Activated CD8-positive, alpha-beta memory T cell treated with anti-CD3 and anti-CD28 coated beads for 48 hours (primary cell): ENCODE measurements around the gene TNNT3.
"Not testable (repeated sequence)": the region's sequence is repeated elsewhere in the genome, so short reads cannot be mapped to it uniquely, and the experiment has no call there.

Experiments
- DNase-seq, 3 experiments: peaks; one replicate each; pipeline ENCODE4 v3.0.0-alpha.2; 2020; ENCODE audit warnings: low read depth in 2 of 3, low spot score in 2 of 3

The TNNT3 gene

DNA sequence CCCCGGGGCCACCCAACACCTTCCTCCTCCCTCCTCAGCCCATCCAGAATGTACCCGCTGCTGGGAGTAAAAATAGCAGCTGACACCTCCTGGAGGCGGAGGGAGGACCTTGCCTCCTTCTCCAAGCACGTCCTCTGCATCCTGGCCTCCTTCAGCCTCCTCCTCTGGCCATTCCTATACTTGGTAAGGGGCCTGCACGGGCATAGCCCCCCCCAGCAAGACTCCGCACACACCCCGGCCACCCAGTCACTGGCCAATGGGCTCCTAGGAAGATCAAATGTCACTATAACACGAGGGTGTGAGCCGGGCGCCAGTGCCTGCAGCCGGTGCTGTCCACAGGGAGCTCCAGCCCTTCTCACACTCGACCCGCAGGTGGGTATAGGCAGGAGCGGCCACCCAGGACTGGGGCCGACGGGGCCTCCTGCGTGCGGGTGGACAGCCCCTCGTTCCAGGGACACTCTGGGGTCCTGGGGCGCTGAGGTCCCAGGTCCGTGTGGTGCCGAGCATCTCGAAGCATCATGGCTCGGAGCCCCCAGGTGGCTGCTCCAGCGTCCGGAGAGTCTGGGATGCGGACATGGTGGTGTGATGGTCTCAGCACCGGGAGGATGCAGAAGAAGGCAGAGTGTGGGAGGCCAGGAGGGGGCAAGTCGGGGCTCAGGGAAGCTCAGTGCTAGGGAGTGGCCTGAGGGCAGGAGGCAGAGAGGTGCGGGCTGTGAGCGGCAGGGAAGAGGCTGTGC is at the start of gene TNNT3:
TSS of gene TNNT3 (plus strand) at position 313 of the 737 bp plus-strand sequence. CDS start 3,172 bp downstream, outside the sequence.
- DNase-seq: no peak

DNA sequence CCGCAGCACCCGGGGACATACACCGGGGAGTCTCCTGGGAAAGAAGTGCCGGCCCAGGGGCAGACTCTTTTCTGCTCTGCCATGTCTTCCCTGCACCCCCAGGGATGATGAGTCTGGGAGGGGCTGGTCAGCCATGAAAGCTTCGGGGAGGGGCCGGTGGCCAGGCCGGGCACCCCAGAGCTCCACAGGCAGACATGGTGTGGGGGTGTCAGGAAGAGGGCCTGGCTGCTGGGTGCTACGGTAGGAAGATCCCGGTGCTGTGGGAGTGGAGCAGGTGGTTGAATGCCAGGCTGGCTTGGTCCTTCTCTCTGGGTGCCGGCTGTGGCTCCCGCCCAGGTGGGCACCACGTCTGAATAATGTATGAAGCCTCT is 49.2 kb upstream of the TNNT3 start:
- no peak for DNase-seq

DNA sequence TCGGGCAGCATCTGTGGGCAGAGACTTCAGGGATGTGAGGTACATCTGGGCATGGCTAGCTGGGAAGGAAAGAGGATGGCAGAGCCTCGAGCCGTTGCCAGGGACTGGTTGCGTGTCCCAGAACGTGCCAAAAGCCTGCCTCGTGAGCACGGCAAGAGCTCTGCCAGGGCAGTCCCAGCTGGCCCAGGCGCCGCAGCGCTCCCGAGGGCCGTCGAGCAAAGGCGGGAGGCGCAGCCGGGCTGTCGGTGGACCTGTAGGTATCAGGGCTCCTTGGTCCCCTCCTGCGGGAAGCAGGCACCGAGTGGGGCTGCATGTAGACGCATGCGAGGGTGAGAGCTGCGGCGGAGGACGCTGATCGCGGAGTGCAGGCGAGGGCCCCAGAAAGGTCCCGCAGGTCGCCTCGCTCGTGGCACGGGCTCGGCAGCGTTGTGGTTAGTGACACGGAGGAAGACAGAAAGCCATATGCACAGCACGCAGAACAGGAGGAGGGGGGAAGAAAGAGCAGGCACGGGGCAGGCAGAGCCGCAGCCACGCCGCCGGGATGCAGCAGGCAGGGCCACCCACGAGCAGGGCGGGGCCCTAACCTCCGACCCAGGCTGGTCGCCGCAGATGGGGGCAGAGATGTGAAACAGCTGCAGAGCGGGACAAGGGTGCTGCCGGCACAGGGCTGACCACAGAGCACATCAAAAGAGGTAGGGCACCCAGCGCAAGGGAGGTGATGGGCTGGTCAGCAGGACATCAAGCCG is 48.6 kb upstream of the TNNT3 start:
- DNase-seq: no peak

DNA sequence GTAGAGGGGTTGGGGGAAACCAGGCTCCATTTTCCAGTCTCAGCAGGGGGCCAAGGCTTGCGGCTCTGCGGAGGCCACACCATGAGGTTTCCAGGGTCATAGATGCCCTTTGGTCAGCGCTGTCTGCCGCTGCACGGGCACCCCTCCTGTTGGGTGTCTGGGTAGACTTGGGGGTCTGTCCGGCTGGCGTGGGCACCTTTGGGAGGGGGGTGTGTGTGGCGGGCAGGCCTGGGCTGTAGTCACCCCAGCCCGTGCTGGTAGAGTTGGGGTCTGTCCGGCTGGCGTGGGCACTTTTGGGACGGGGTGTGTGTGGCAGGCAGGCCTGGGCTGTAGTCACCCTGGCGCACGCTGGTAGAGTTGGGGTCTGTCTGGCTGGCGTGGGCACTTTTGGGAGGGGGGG is 48.0 kb upstream of the TNNT3 start:
- DNase-seq: no peak

DNA sequence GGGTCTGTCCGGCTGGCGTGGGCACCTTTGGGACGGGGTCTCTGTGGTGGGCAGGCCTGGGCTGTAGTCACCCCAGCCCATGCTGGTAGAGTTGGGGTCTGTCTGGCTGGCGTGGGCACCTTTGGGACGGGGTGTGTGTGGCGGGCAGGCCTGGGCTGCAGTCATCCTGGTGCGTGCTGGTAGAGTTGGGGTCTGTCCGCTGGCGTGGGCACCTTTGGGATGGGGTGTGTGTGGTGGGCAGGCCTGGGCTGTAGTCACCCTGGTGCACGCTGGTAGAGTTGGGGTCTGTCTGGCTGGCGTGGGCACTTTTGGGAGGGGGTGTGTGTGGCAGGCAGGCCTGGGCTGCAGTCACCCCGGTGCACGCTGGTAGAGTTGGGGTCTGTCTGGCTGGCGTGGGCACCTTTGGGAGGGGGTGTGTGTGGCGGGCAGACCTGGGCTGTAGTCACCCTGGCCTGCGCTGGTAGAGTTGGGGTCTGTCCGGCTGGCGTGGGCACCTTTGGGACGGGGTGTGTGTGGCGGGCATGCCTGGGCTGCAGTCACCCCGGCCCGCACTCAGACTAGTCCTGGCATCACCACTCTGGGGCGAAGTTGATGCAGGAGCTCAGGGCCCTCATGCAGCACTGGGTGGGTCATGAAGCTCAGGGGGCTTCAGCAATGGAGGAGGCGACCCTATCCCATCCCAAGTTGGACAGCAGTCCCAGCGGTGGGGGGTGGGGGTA is 47.1 kb upstream of the TNNT3 start:
- no peak for DNase-seq

DNA sequence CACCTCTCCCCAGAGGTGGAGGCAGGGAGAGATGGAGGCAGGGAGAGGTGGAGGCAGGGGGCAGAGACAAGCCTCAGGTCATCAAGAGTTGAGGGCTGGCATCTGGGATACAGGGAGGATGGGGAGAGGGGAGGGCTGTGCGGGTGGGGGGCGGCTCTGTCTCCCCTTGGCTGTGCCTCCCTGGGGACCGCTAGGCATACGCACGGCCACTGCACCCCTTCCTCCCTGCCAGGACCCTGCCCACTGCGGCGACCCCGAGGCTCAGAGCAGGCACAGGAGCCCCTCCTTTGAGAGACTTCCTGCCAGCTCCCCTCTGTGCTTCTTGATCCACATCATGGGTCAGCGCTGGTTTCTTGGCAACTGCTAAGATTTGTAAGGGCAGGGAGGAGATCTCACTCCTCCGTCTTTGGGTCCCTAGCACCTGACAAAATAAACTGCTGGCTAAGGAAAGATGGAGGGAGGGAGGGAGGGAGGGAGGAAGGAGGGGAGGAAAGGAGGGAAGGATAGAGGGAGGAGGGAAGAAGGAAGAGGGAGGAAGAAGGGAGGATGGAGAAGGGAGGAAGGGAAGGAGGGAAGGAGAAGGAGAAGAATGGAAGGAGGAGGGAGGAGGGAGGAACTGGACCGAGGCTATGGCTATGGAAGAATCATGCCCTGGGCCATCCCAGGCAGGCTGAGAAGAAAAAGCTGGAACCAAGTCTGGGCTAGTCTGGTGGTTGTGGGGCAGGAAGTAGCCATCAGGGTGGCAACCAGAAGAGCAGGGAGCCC is 46.3 kb upstream of the TNNT3 start:
- no peak for DNase-seq

DNA sequence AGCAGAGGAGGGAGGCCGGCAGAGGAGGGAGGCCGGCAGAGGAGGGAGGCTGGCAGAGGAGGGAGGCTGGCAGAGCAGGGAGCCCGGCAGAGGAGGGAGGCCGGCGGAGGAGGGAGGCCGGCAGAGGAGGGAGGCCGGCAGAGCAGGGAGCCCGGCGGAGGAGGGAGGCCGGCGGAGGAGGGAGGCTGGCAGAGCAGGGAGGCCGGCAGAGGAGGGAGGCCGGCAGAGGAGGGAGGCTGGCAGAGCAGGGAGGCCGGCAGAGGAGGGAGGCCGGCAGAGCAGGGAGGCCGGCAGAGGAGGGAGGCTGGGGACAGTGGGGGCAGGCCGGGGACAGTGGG is 45.7 kb upstream of the TNNT3 start:
- not testable (repeated sequence) for DNase-seq

DNA sequence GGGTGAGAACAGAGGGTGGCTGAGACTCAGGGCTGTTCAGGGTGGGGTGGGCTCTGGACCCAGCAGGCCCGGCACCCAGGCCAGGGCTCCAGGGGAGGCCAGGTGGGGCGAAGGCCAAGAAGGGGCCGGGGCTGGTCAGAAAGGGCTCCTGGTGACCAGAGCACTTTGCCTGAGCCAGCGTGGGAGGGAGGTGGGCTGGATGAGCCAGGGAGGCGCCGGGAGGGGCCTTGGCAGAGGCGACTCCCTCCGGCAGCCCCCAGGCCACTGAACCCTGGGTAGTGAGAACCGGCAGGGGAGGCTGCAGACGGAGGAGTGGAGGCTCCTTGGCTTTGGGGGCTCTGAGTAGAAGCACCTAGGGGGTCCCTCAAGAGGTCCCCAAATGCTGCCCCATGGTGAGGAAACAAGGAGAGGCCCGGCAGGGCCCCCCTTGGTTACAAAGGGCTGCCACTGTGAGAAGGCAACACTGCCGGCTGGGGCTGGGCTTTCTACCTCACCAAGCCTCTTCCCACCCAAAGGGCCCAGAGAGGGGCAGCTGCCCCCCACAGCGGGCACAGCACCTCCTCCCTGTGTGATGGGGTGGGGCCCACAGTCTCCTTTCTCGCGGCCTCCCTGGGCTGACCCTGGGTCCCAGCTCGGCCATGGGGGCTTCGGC is 44.9 kb upstream of the TNNT3 start:
- DNase-seq: not testable (repeated sequence)

DNA sequence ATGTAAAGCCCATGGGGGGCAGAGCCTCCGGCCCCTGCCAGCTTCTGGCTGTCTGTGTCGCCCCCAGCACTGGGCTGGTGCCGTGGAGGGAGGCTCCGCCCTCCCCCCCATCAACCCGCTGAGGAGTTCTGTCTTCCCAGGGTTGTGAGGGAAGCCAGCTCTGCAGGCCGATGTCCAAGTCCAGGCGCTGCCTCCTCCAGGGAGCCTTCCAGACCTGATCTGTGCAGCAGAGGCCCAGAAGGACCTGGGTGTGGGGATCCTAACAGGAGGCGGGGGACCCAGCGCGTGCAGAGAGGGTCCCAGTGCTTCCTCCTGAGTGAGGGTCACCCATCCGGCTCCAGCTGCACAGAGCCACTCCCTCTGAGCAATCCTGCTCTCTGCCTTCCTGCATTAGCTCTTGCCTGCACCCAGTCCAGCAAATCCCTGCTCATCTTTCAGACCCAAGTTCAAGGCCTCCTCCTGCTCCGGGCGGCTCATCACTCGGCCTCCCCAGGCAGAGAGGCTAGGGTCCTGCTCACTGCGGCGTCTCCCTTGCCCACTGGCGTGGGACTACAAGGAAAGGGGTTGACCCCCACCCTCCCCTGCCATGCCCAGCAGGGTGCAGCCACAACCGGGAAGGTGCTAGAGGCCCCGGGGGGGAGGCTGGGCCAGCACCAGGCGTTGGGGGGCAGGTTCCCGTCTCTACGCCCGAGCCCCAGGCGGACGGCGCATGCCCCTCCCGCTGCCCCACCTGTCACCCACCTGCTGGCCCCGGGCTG is 44.2 kb upstream of the TNNT3 start:
- DNase-seq: no peak

DNA sequence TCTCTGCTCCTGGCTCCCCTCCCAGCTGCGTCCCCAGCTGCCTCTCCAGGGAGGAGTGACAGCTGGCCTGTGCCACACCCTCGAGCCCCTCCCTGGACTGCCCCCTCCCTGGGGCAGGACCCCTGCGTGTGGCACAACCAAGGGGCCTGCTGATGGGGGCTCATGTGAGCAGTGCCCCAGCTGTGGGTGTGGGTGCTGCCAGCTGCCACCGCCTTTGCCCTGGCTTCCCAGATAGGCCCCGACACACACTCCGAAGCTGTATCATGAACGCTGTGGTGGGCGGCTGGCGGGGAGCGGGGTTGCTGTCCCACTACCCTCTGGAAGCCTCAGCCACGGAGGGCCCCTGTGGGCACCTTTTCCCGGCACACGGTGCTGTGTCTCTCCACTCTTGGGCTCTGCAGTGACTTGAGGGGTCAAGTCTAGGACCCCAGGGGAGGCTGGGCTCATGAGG is 43.6 kb upstream of the TNNT3 start:
- DNase-seq: not testable (repeated sequence)

DNA sequence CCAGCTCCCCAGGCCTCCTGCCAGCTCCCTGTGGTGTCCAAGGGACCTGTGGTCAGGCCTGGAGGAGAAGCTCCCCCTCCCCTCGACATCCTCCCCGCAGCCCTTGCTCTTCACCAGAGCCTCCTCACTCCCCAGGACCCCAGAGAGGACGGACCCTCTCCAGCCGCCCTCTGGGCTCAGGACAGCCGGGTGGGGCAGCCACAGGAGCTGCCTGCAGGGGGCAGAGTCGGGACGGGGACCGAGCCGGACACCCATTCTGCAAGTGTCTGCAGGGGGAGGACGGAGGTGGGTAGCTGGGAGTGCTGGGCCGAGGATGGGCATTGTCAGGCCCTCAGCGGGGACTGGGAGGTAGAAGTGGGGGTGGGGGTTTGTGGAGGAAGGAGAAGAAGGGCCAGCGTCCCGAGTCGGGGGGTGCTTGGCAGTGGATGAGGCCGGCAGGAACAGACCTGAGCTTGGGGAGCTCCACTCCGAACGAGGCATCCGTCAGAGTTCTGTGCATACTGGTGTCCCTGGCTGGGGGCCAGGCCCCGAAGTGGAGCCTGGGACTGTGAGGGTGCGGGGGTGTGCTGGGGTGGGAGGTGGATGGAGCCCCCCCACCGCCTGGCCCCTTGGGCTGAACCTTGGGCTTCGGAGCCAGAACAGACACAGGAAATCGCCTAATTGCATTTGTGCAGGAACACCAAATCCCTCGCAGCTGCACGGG is 43.0 kb upstream of the TNNT3 start:
- peak in 1 of 3 experiments; percentile 8 for DNase-seq

DNA sequence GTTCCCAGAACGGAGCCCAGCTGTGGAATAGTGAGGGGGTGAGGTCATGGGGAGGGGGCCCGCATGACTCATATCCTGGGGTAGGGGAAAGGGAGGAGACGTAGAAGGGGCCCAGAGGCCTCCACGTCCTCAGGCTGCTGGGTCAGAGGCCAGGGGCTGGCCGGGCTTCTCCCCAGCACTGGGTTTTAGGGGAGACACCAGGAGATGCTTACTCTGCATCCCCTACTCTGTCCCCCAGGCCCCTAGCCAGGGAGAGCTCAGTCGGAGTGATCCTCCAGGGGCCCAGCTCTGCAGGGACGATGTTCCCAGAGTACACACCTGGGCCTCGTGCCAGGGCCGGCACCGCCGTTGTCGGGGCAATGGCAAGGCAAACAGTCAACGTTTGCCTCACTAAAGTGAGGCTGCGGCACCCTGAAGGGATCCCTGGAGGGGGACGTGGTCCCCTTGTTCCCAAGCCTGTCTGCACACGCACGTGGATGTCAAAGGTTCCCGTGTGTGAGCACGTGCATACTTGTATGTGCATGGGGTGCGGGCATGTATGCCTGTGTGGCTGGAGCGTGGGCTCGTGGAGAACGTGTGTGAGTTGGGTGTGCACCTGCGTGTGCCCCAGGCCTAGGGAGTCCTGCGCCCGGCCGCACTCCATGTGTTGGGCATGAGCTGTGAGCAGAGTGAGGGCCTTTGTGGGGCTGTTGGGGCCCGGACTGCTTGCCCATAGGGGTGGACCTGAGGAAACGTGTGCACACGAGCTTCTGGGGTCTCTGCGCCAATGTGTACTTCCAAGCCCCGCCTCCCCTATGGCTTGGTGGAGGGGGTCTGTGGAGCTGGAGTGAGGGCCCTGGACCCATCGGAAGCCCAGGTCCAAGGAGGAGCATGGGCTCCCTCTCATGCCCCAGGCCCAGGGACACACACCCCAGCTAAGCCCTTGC is 42.0 kb upstream of the TNNT3 start:
- no peak for DNase-seq

DNA sequence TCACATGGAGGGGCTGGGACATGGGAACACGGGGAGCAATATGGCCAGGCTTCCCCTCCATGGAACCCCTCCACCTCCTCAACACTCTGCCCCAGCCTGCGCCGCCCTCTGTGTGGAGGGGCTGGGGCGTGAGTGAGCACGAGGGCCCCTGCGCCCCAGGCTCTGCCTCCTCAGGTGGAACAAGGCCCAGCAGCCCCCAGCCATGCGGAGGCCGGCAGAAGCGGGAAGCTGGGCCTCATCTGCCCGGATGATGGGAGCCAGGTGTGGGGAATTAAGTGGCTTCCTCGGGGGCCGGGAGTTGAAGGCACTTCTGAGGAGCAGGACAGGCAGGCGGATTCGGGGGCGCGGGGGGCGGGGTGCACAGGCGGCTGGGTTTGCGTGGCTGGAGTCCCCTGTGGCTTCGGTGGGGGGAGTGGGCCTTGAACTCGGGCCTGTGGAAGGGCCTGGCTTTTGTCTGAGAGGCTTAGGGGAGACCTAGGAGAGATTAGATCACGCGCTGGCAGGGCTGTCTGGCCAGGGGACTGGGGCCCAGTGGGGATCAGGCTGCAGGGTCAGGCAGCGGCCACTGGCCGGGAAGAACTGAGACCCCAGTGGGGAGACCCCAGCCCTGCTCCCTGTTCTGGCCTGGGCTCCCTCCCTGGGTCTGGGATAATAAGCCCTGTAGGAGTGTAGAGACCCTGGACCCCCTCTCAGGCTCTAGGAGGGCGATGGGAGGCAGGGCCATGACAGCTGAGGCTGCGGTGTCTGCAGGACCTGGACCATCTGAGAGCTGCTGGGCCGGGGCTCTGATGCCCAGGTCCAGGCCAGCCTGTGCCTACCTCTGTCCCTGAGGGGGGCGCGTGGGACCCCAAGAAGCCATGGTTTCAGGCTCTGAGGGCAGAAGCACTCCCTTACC is 41.1 kb upstream of the TNNT3 start:
- DNase-seq: no peak

DNA sequence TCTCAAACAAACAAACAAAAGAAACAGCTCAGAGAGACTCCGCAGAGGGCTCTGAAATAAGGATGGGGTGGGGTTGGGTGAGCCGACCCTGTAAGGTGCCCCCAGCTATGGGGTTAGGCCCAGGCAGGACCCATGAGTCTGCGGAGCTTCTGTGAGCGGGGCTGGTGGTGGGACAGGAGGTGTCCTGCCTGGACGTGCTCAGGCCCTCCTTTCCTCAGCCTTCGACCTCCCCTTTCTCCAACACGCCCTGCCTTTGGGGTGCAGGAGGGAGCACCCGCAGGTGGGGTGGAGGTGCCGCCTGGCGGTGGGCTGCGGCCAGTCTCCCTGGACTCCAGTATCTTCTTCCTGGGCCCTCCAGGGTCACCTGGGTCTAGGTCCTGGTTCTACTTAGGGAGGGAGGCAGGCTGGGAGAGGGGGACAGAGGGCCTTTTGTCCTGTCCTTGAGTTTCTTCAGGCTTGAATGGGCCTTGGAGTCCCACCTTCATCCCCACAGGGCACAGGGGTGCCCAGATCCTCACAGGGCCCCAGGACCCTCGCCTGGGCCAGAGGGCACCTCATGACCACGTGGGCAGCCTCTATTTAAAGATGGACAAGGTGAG is 40.1 kb upstream of the TNNT3 start:
- DNase-seq: peak in 1 of 3 experiments; percentile 1

DNA sequence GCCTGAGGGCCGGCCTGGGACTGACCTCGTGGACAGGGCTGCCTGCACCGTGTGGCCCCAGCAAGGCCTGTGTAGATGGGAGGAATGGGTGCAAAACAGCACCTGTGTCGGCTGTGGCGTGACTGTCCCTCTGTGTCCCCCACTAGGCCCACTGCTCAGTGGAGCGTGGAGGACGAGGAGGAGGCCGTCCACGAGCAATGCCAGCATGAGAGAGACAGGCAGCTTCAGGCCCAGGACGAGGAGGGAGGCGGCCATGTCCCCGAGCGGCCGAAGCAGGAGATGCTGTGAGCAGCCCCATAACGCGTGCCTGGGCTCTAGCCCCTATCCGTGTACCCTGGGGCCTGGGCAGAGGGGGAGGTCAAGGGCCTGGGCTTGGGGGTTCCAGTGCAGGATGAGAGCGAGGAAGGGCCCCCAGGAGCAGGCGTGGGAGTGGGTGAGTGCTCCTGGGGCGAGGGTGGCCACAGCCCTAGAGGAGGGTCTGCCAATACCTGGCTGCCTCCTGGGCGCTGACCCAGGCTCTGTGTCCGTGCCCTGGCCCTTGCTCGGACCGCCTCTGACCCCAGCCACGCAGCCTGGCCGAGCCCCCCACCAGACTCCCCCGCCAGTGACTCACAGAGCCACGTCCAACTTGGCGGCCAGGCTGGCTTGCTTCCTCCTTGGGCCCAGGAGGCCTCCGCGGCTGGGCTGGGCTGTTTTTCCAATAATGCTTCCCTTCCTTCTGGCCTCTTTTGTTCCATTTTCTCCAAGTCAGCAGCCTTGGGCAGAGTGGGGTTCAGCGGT is 39.4 kb upstream of the TNNT3 start:
- DNase-seq: no peak

DNA sequence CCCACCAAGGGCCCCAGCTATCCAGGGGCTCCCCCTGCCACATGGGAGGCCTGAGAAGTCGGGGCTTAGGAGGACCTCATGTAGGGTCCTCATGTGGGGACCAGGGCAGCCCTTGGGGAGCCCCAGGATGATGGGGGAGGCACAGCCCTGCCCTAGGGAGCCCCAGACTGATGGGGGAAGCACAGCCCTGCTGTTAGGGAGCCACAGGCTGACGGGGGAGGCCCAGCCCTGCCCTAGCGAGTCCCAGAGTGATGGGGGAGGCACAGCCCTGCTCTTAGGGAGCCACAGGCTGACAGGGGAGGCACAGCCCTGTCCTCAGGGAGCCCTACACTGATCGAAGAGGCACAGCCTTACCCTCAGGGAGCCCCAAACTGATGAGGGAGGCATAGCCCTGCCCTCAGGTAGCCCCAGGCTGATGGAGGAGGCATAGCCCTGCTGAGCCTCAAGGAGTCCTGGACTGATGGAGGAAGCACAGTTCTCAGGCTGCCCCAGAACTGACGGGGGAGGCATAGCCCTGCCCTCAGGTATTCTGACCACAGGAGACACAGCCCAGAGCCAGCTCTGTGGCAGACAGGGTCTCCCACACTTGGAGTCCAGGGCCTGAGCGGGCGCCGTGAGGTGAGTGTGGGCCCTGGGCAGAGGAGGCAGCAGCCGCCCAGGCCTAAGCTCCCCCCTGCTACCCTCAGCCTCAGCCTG is 38.6 kb upstream of the TNNT3 start:
- DNase-seq: no peak
